Stimulated activated CD8-positive, alpha-beta memory T cell treated with anti-CD3 and anti-CD28 coated beads, Interleukin-4, amount 100 ng/mL, for 4 hours (primary cell): ENCODE results near the gene RPAP3.
"Not testable (repeated sequence)": the region's sequence is repeated elsewhere in the genome, so short reads cannot be mapped to it uniquely, and the experiment has no call there.

Experiments
- DNase-seq, 2 donors: peaks; one replicate each; pipeline ENCODE4 v3.0.0-alpha.2; 2020; ENCODE audit warnings: low read depth in 2 of 2, low spot score in 1 of 2

Gene RPAP3

GRCh38 chr12:47687636-47688035 lies 18.2 kb downstream of the RPAP3 start:
- DNase-seq = no peak

- DNase-seq = no peak
These were observed 19.1 kb downstream of the RPAP3 start for GRCh38 chr12:47686645-47687240.

DNA sequence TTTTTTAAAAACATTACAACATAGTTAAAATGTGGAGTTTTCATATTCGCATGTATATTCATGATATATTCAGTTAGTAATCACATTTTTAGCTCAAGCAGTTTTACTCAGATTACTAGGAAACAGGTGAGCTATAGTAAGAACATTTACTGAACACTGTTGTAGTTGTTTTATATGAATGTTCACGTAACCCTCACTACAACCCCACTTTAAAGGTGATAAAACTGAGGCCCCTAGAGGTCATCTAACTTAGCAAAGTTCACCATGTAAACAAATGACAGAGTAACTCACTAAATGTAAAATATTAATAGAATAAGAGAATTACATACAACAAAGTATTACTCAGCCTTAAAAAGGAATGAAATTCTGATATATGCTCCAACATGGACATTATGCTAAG lies 26.0 kb downstream of the RPAP3 start:
- no peak for DNase-seq

- DNase-seq = no peak
These were observed 33.8 kb downstream of the RPAP3 start for GRCh38 chr12:47672068-47672467.

- DNase-seq = not testable (repeated sequence)
These were observed 37.9 kb downstream of the RPAP3 start for GRCh38 chr12:47667935-47668334.

DNA sequence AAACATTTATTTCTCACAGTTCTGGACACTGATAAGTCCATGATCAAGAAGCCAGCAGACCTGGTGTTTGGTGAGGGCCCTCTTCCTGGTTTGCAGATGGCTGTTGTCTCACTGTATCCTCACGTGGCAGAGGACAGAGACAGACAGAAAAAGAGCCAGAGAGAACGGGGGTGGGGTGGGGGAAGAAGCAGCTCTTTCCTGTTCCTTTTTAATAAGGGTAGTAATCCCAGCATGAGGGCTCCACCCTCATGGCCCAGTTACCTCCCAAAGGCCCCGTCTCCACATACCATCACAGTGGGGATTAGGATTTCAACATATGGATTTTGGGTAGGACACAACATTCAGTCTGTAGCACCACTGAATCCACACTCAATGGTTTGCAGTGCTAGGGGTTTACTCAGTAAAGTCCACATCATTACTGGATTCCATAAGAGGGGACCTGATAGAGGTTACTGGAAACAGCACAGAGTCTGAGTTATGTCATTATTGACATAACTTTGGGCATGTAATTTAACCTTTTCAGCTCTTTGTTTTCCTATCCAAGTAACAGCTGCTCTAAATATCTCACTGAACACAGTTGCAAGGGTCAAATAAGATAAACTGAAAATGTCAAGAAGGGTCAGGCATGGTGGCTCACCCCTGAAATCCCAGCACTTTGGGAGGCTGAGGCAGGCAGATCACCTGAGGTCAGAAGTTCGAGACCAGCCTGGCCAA lies 53.2 kb downstream of the RPAP3 start:
- no peak for DNase-seq

DNA sequence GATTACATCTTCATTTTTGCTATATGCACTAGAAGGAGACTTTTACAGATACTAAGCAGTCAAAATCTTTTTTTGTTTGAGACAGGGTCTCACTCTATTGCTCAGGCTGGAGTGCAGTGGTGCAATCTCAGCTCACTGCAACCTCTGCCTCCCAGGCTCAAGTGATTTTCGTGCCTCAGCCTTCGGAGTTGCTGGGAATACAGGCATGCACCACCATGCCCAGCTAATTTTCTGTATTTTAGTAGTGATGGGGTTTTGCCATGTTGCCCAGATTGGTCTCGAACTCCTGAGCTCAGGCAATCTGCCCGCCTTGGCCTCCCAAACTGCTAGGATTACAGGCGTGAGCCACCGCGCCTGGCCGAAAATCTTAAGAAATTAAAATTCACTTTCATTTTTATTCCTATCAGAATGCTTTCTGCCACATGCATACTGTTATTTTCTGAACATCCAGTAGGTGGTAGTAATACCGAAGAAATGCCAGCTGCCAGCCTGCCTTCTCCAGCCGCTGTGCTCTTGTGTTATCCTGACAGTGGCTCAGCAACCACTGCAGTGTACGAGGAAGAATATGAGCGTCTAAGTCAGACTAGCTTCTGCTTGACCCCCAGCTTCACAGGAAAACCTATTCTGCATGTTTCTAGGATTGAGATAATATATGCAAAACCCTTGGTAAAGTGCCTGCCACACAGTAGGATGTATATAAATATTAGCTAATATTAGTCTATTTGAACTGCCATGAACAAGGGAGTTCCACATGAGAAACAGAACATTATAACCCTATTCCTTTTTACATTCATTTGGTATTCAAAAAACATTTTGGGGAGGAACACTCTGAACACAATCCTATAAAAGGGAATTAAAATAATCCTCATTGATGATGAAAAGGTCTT lies 54.2 kb downstream of the RPAP3 start:
- peak in 1 of 2 donors; percentile 7 for DNase-seq

DNA sequence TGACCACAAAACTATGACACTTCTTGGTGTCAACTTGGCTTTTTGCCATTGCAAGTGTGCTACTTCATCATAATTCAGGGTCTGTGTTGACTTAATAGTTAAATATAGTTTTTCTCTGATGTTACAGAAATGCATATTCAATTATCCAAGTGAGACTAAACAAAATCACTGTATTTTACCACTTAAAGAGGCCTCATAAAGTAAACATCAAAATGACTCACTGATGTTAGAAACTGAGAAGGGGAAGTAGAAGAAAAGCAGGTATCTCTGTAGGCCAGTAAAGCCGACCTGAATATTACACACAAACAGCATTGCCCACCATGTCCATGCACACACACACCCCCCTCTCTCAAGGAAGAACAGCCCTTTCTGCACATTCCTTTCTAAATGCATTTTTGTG lies 55.4 kb downstream of the RPAP3 start:
- DNase-seq = no peak

DNA sequence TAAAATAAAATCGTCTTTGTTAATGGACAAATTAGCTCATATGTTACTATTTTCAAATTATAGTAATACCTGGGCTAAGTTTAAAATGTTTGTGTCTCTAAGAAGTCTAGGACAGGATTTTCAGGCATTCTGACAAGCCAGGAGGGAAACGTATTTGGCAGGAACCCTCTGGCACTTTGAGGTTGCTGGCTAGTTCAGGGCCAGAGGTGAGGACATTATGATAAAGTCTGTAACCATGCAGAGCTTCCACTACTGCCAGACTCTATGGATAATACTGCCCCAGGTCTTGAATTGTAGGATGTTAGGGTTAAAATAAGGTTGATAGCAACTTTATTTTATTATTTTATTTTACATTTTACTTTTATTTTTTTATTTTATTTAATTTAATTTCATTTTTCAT lies 56.4 kb downstream of the RPAP3 start:
- DNase-seq = no peak

DNA sequence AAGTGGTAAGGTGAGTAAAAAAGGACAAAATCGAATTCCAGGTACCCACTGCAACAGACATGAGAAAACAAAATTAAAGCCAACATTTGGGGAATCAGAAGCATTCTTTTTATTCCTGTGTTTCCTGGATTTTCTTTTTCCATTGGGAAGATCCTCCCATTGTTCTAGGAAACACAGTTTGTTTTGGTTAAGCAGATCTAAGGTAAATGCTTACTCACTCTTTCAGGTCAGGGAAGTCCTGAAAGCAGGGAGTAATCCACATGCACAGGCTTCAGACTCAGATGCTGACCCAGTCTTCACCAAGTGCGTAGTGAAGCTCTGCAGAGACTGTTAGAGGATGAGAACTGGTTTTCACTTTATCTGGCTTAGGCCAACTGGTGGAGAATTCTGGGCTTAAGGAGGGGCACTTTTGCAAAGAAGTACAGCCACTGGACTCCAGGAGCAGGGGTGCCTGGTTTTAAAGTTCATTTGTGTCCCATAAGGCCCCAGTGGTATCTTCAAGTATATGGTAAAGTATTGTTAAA lies 57.7 kb downstream of the RPAP3 start:
- no peak for DNase-seq

DNA sequence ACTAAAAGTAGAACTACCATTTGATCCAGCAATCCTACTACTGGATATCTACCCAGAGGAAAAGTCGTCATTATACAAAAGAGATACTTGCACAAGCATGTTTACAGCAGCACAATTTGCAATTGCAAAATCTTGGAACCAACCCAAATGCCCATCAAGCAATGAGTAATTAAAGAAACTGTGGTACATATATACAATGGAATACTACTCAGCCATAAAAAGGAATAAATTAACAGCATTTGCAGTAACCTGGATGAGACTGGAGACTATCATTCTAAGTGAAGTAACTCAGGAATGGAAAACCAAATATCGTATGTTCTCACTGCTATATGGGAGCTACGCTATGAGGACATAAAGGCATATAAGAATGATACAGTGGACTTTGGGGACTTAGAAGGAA lies 63.5 kb downstream of the RPAP3 start:
- not testable (repeated sequence) for DNase-seq

- DNase-seq = peak in 1 of 2 donors; percentile 15
These were observed 68.7 kb downstream of the RPAP3 start for GRCh38 chr12:47636908-47637780.

- DNase-seq = not testable (repeated sequence)
These were observed 70.1 kb downstream of the RPAP3 start for GRCh38 chr12:47635770-47636169.

GRCh38 chr12:47634127-47634526 lies 71.7 kb downstream of the RPAP3 start:
- DNase-seq = no peak

- DNase-seq = no peak
These were observed 83.9 kb downstream of the RPAP3 start for GRCh38 chr12:47621960-47622359.

DNA sequence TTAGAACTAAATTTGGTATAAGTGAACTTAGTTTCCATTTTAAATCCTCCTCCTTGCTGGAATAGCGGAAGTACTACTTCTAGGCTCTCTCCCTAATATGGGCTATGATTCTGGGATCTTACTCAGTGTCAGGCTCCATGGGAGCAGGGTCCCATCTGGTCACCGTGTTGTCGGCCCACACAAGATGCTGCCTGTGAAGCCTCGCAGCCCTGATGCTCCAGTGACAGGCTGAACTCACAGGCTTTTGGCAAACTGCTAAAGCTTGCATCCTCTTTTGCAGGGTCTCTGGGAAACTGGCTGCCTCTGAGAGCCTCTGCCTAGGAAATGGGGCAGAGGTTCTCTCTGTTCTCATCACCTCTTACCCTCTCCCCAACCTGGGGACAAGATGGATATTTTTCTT lies 88.4 kb downstream of the RPAP3 start:
- no peak for DNase-seq

- DNase-seq = no peak
These were observed 89.4 kb downstream of the RPAP3 start for GRCh38 chr12:47616440-47616839.

DNA sequence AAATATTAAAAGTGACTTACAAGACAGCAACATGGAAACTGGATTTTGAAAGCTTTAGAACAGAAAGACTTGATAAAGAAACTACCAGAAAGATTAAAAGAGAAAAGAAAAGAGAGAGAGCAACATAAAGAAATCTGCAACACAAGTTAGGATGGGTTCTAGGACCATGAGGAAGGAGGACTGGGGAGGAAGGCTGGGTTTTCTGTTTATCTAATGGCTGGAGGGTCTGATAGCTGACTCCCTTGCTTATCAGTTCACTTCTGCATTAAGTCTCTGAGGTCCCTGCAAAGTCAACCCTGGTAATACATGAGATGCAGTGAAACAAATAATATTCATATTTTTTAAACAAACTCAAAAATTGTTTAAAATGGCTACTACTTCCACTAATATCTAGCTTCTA lies 90.1 kb downstream of the RPAP3 start:
- no peak for DNase-seq

DNA sequence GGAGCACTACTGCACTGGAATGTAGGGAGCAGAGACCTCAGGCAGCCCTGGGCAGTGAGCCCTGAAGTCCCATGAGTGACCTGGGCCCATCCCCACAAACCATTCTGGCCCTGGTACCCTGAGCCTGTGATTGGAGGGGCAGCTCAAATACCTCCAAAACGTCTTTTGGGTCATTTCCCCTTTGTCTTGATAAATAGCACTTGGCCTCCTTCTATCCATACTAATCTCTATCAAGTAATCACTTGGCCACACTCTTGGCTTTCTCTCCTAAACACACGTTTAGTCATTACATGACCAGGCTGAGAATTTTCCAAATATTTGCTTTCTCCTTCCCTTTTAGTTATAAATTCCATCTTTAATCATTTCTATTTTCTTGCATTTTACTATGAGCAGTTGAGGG lies 91.3 kb downstream of the RPAP3 start:
- DNase-seq = no peak

DNA sequence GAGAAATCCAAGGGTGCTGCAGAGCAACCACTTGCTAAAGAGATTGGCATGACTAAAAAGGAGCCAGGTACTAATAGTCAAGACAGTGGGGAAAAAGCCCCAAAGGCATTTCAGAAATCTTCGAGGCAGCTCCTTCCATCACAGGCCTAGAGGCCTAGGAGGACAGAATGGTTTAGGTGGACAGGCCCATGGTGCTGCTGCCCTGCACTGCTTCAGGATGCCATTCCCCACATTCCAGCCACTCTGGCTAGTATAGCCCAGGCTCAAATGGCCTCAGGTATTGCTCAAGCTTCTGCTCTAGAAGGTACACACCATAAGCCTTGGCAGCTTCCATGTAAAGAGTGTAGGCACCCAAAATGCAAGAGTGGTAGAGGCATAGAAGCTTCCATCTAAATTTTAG lies 92.9 kb downstream of the RPAP3 start:
- DNase-seq = no peak

DNA sequence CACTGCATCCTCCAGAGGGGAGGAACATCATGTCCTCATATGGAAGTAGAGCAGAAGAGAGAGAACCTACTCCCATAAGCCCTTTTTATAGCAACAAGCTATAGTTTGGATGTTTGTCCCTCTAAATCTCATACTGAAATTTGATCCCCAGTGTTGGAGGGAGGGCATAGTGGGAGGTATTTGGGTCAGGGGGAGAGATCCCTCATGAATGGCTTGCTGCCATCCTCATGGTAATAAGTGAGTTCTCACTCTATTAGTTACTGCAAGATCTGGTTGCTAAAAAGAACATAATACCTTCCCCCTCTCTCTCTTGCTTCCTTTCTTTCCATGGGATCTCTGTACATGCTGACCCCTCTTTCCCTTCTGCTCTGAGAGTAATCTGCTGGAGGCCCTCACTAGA lies 93.9 kb downstream of the RPAP3 start:
- no peak for DNase-seq
